ENCODE measurements around the gene TMA7B. TPM values are rescaled to one million over a fixed set of nuclear protein-coding genes. Genes with fewer than 3 reads are reported as not detected.
A peak's percentile ranks its signal among the peaks of the same experiment; 100 is the strongest.

Gene TMA7B
- total and polyA plus RNA-seq, 10 of the 15 experiments (the other 5 are each of a cell fraction or from before 2014, with no cell fraction given), result 0.33 to 2.9 (median 1.8) TPM

DNA sequence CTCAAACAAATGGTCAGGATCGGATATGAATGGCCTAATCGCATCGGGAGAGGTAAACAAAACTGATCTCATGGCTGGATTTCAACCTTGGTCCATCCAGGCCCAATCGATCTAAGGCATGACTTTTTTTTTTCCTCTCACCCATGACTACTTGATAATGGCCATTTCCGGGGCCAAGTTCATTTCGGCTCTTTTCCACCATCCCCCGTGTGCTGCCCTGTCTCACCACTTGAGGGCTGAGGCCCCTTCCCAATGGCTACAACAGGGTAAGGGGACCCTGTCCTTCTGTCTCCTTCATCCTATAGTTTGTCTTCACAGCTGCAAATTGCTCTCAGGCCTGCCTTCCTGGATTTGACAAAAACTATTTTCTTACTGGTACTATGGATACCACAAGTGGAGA, 32.7 kb upstream of the TMA7B start:
- intact Hi-C loops (cut with micrococcal nuclease; ENCODE audit: unreplicated experiment) (no loop called here), in situ Hi-C loops (cut with MboI) (no loop called here)
- TF ChIP-seq, protein P1, sequence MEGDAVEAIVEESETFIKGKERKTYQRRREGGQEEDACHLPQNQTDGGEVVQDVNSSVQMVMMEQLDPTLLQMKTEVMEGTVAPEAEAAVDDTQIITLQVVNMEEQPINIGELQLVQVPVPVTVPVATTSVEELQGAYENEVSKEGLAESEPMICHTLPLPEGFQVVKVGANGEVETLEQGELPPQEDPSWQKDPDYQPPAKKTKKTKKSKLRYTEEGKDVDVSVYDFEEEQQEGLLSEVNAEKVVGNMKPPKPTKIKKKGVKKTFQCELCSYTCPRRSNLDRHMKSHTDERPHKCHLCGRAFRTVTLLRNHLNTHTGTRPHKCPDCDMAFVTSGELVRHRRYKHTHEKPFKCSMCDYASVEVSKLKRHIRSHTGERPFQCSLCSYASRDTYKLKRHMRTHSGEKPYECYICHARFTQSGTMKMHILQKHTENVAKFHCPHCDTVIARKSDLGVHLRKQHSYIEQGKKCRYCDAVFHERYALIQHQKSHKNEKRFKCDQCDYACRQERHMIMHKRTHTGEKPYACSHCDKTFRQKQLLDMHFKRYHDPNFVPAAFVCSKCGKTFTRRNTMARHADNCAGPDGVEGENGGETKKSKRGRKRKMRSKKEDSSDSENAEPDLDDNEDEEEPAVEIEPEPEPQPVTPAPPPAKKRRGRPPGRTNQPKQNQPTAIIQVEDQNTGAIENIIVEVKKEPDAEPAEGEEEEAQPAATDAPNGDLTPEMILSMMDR (IDR thresholded peaks at IDR 0.05 in 2 of 3, conservative IDR thresholded peaks at IDR 0.05 in 1 of 3; ENCODE audit: control insufficient read depth in 2 of 3, extremely low read depth in 1 of 3, insufficient read depth in 1 of 3, low read depth in 3 of 3, low read length in 3 of 3), result peak in 2 of 3 experiments; percentile 12 to 18; a peak in 1 of 6 replicates
- TF ChIP-seq FOS (IDR thresholded peaks at IDR 0.05; ENCODE audit: borderline replicate concordance, extremely low read depth, insufficient read length), result no peak
- ChIA-PET RAD21 (ENCODE audit: unreplicated experiment) (interaction anchor here (1.0 to 2.3 kb wide), 2 partner anchors 12 to 97 kb away, joined by 3 to 6 read pairs; no protein-coding TSS in a partner anchor), POLR2A (interaction anchor here (0.6 to 1.6 kb wide), 2 partner anchors 11 to 17 kb away, joined by 3 to 7 read pairs; no protein-coding TSS in a partner anchor), CTCF (interaction anchor here (0.6 to 3.1 kb wide), 2 partner anchors 66 to 97 kb away, joined by 6 to 11 read pairs; no protein-coding TSS in a partner anchor), SMC1A (ENCODE audit: uncharacterized antibody, unreplicated experiment) (interaction anchor here (3.1 to 11.4 kb wide), 2 partner anchors 11 to 18 kb away, joined by 21 to 102 read pairs; no protein-coding TSS in a partner anchor)
- BruUV-seq (replicated peaks), result no TSS peak
- Histone ChIP-seq H3K9ac (ENCODE audit: control insufficient read depth, insufficient read depth, low read length) (no peak overlapping the region), H3K4me1 (ENCODE audit: control insufficient read depth, insufficient read depth, low read length) (peaks cover 22% of the 10 kb centered on the region), H3K4me2 (ENCODE audit: control insufficient read depth, insufficient read depth) (no peak overlapping the region), H3K79me2 (ENCODE audit: control insufficient read depth, insufficient read depth, low read length) (peaks cover 95% of the 10 kb centered on the region), H3K4me3 (no peak overlapping the region), H3K9me3 (replicated peaks; ENCODE audit: control insufficient read depth, insufficient read depth, low read length) (no peaks in the 10 kb centered on the region), H2AFZ (ENCODE audit: control insufficient read depth, low read depth, low read length) (no peak overlapping the region), H3K27me3 (replicated peaks in 1 of 2; ENCODE audit: control insufficient read depth in 2 of 2, insufficient read depth in 2 of 2, low read length in 1 of 2) (no peaks in the 10 kb centered on the region), H4K20me1 (ENCODE audit: control insufficient read depth, insufficient read depth) (no peaks in the 10 kb centered on the region; the same call in 1 of the 2 replicates), H3K27ac (ENCODE audit: control insufficient read depth, insufficient read depth) (no peak overlapping the region; the same call in 1 of the 2 replicates), H3K36me3 (ENCODE audit: control insufficient read depth in 2 of 2, insufficient read depth in 2 of 2, low read length in 1 of 2) (peaks cover 4 to 12% of the 10 kb centered on the region in 2 experiments)
- no peak for ATAC-seq
- FAIRE-seq, result no peak
- WGBS (ENCODE audit: insufficient coverage, insufficient replicate concordance, low lambda C conversion rate, missing lambda C conversion rate), result 84% methylated on average over 7 of the region's 7 CpGs
- no peak for DNase-seq (ENCODE audit: low read depth, low spot score)

Measured in GM12878 (cell line).